Measurements from ENCODE around the gene BICRA. TPM values are rescaled to one million over a fixed set of nuclear protein-coding genes. Genes with fewer than 3 reads are reported as not detected.
"Not testable (repeated sequence)": the region's sequence is repeated elsewhere in the genome, so short reads cannot be mapped to it uniquely, and the experiment has no call there.

The BICRA gene
- total RNA-seq, 1 experiment from 2014 or later = 0.95 TPM

DNA sequence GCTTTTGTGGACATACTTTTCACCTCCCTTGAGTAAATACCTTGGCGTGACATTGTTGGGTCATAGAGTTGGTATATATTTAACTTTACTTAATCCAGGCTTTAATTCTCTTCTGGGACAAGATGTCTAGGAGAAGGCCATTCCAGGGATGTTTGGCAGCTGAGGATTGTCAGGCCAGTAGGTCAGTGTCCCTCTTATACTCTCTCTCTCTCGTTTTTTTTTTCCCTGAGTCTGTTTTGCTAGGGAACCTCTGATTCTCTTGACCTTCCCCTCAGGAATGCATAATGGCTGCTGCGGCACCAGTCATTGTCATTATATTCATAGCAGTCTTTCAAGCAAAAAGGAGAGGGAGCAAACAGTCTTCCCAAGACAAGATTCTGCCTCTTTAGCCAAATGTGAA is 48.8 kb downstream of the BICRA start:
- no peak for DNase-seq
- no peak overlapping the region for H3K27ac ChIP-seq

DNA sequence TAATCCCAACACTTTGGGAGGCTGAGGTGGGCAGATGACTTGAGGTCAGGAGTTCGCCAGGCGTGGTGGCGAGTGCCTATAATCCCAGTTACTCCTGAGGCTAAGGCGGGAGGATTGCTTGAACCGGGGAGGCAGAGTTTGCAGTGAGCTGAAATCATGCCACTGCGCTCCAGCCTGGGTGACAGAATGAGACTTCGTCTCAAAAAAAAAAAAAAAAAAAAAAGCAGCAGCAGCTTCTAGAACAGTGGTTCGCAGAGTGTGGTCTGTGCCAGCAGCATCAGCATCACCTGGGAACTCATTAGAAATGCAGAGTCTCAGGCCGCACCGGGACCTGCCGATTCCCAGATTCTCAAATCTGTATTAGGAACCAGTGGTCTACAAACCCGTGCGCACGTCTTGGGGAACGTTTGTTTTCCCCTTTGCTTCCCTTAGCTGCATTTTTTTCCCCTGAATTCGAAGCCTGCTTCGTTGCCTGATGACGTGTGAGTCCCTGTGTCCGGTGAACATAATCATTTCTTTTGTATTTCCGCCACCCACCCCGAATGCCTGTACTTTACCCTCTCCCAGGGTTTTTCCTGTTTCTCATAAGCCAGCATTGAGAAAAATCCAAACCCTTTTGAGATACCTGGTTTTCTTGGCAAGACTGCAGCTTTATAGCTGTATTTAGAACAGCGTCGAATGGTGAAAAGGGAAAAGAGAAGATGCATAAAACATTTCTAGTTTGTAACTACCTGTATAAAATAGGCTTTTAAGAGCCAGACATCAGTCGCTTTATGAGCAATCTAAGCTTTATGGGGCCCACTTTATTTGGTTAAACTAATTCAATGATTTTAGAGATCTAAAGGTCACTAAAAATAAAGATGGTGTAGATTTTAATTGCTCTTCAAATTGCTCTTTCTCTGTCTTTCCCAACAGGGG is 49.8 kb downstream of the BICRA start:
- Histone ChIP-seq H3K4me3 (no peak overlapping the region), H3K4me1 (no peaks in the 10 kb centered on the region), H3K9me3 (replicated peaks) (no peaks in the 10 kb centered on the region), H3K27ac (no peak overlapping the region), H3K36me3 (peaks cover 7% of the 10 kb centered on the region; the same call in 1 of the 2 replicates), H3K27me3 (no peaks in the 10 kb centered on the region)
- DNase-seq = no peak

More for the DNA sequence above, 48.8 kb downstream of the BICRA start:
- H3K4me1 ChIP-seq = no peaks in the 10 kb centered on the region
- no peaks in the 10 kb centered on the region for H3K9me3 ChIP-seq (replicated peaks)
- H3K36me3 ChIP-seq = peaks cover 10% of the 10 kb centered on the region; the same call in 1 of the 2 replicates
- no peak overlapping the region for H3K4me3 ChIP-seq
- no peaks in the 10 kb centered on the region for H3K27me3 ChIP-seq

- Histone ChIP-seq H3K4me1 (no peaks in the 10 kb centered on the region), H3K27me3 (no peaks in the 10 kb centered on the region), H3K27ac (no peak overlapping the region)
These were observed 51.5 kb downstream of the BICRA start for GRCh38 chr19:47660435-47660832.

GRCh38 chr19:47661161-47661560 is 52.2 kb downstream of the BICRA start:
- Histone ChIP-seq H3K4me1 (no peaks in the 10 kb centered on the region), H3K9me3 (replicated peaks) (no peaks in the 10 kb centered on the region), H3K27me3 (no peaks in the 10 kb centered on the region), H3K4me3 (no peak overlapping the region), H3K36me3 (0 out of 2 replicates have a peak, but pooled peaks cover 2% of the 10 kb centered on the region), H3K27ac (no peak overlapping the region)
- DNase-seq = no peak

More at GRCh38 chr19:47660435-47660832, 51.5 kb downstream of the BICRA start:
- DNase-seq = no peak
- no peak overlapping the region for H3K4me3 ChIP-seq
- H3K9me3 ChIP-seq (replicated peaks) = no peaks in the 10 kb centered on the region
- 0 out of 2 replicates have a peak, but pooled peaks cover 2% of the 10 kb centered on the region for H3K36me3 ChIP-seq

DNA sequence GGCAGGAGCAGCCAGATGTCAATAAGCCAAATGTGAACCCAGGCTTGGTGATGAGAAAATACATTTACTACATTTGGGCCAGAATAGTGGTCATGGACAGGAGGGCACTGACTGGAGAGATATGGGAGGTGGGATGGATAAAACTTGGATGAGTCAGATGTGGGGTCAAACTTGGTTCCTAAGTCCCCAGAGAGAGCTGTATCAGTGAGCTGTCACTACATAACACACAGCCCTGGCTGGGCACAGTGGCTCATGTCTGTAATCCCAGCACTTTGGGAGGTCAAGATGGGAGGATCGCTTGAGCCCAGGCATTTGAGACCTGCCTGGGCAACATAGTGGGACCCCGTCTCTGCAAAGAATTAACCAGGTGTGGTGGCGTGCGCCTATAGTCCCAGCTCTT is 52.7 kb downstream of the BICRA start:
- DNase-seq = no peak
- Histone ChIP-seq H3K4me3 (no peak overlapping the region), H3K9me3 (replicated peaks) (no peaks in the 10 kb centered on the region), H3K27ac (no peak overlapping the region), H3K27me3 (no peaks in the 10 kb centered on the region), H3K4me1 (no peaks in the 10 kb centered on the region), H3K36me3 (0 out of 2 replicates have a peak, but pooled peaks cover 2% of the 10 kb centered on the region)

- Histone ChIP-seq H3K27me3 (no peaks in the 10 kb centered on the region), H3K4me3 (no peak overlapping the region), H3K36me3 (0 out of 2 replicates have a peak, but pooled peaks cover 2% of the 10 kb centered on the region), H3K4me1 (no peaks in the 10 kb centered on the region), H3K9me3 (replicated peaks) (no peaks in the 10 kb centered on the region), H3K27ac (no peak overlapping the region)
- no peak for DNase-seq
These were observed 54.5 kb downstream of the BICRA start for GRCh38 chr19:47663435-47663910.

DNA sequence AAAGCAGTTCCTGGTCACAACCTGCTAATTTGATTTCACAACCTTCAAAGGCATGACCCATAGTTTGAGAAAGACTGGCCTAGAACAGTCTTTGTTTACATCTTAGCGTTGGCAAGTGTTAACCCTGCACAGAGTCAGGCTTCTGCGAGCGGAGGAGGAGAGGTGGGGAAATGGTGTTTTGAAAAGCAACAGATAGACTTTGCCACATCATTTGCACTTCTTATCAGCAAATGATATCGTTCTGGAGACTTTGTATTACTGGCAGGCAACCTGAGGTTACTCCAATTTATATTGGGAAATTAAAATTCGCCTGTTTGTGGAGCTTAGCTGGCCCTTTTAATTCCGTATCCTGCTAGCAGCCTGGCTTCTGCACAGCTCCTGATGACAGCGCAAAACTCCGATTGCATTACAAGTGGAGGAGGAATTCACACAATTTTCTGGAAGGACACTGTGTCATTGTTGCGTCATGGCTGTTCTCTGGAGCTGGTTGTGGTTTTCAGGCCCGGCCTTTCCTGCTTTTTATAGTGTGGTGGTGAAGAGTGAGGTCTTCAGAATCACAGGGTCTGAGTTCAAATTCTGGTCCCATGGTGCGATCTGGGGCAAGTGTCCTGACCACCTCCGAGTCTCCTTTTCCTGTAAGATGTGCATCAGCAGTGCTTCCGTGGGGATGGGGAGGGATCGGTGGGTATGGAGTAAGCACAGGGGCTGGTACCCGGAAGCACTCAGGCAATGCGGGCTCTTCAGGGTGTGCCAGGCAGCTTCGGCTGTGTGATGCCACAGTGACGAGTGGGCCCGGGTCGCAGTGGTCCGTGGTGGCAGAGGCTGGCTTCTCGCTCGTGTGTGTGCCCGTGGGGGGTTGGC is 55.2 kb downstream of the BICRA start:
- no peak overlapping the region for H3K27ac ChIP-seq
- no peaks in the 10 kb centered on the region for H3K27me3 ChIP-seq
- 0 out of 2 replicates have a peak, but pooled peaks cover 2% of the 10 kb centered on the region for H3K36me3 ChIP-seq
- no peaks in the 10 kb centered on the region for H3K9me3 ChIP-seq (replicated peaks)
- no peak for DNase-seq
- no peak overlapping the region for H3K4me3 ChIP-seq
- H3K4me1 ChIP-seq = no peaks in the 10 kb centered on the region

DNA sequence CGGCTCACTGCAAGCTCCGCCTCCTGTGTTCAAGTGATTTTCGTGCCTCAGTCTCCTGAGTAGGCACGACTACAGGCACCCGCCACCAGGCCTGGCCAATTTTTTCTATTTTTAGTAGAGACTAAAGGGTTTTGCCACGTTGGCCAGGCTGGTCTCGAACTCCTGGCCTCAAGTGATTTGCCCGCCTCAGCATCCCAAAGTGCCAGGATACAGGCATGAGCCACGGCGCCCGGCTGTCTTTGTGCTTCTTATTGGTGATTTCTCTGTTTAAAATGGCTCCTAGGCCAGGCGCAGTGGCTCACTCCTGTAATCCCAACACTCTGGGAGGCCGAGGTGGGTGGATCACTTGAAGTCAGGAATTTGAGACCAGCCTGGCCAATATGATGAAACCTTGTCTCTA is 59.6 kb downstream of the BICRA start:
- not testable (repeated sequence) for H3K27me3 ChIP-seq; H3K9me3 ChIP-seq (replicated peaks); H3K4me1 ChIP-seq; H3K4me3 ChIP-seq; DNase-seq; H3K36me3 ChIP-seq; H3K27ac ChIP-seq

DNA sequence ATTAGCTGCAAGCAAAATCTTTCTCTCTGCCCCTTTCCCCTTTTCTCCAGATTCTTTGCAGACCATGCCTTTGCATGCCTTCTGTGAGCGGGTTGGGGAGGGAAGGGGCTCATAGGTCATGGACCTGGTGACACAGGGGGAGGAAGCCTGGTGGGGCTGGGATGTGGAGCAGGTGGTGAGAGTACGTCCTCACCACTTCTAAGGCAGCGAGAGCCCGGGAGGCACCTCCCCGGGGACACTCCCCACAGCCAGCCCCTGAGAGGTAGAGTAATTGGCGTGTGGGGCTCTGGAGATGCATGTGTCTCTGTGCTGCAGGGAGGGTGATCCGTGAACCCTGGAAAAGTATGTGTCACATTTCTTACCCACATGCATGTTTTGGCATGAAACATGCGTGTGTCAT is 61.8 kb downstream of the BICRA start:
- Histone ChIP-seq H3K27ac (no peak overlapping the region), H3K4me1 (no peaks in the 10 kb centered on the region), H3K27me3 (no peaks in the 10 kb centered on the region), H3K9me3 (replicated peaks) (no peaks in the 10 kb centered on the region), H3K36me3 (0 out of 2 replicates have a peak, but pooled peaks cover 3% of the 10 kb centered on the region), H3K4me3 (no peak overlapping the region)
- DNase-seq = no peak

DNA sequence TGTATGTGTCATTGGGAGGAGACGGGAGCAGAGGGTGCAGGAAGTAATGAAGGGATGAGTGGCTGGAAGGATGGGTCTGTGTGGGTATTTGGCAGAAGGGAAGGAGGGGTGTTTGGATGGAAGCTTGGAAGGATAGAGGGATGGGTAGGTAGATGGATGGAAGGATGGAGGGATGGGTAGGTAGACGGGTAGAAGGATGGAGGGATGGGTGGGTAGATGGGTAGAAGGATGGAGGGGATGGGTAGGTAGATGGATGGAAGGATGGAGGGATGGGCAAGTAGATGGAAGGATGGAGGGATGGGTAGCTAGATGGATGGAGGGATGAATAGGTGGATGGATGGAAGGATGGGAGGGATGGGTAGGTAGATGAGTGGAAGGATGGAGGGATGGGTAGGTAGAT is 62.6 kb downstream of the BICRA start:
- Histone ChIP-seq H3K4me1 (no peaks in the 10 kb centered on the region), H3K36me3 (peaks cover 3% of the 10 kb centered on the region; the same call in 1 of the 2 replicates), H3K4me3 (no peak overlapping the region)

DNA sequence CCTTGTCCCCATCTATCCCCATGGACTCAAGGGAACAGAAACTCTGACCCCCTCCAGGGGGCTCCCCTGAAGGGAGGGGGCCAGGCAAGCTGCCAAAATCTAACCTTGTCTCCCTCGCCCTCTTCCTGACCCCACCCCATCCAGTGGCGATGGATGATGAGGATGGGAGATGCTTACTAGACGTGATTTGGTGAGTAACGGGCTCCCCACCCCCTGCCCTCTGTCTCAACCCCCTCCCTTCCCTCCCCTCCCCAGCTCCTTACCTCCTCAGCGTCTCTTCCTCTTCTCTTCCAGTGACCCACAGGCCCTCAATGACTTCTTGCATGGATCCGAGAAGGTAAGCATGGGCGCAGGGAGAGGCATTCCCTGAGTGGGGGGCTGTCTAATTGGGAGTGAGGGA is 64.5 kb downstream of the BICRA start:
- no peak for DNase-seq
- Histone ChIP-seq H3K4me3 (no peak overlapping the region), H3K36me3 (peaks cover 14% of the 10 kb centered on the region; the same call in 1 of the 2 replicates), H3K27ac (no peak overlapping the region), H3K9me3 (replicated peaks) (no peaks in the 10 kb centered on the region), H3K27me3 (no peaks in the 10 kb centered on the region), H3K4me1 (no peaks in the 10 kb centered on the region)

More for the DNA sequence above, 62.6 kb downstream of the BICRA start:
- Histone ChIP-seq H3K27me3 (no peaks in the 10 kb centered on the region), H3K9me3 (replicated peaks) (no peaks in the 10 kb centered on the region), H3K27ac (no peak overlapping the region)
- DNase-seq = no peak

DNA sequence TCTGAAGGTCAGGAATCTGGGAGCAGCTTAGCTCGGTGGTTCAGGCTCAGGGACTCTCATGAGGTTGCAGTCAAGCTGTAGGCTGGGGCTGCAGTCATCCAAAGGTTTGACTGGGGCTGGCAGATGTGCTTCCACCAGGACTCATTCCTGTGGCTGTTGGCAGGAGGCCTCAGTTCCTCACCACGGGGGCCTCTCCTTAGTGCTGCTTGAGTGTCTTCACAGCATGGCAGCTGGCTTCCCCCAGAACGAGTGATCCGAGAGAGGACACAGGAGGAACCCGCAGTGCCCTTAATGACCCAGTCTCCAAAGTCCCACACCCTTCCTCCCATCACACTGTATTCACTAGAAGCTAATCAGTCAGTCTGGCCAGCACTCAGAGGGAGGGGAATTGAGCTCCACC is 65.6 kb downstream of the BICRA start:
- Histone ChIP-seq H3K36me3 (peaks cover 16% of the 10 kb centered on the region), H3K9me3 (replicated peaks) (no peaks in the 10 kb centered on the region), H3K4me3 (no peak overlapping the region), H3K27ac (no peak overlapping the region), H3K27me3 (no peaks in the 10 kb centered on the region), H3K4me1 (no peaks in the 10 kb centered on the region)
- no peak for DNase-seq

DNA sequence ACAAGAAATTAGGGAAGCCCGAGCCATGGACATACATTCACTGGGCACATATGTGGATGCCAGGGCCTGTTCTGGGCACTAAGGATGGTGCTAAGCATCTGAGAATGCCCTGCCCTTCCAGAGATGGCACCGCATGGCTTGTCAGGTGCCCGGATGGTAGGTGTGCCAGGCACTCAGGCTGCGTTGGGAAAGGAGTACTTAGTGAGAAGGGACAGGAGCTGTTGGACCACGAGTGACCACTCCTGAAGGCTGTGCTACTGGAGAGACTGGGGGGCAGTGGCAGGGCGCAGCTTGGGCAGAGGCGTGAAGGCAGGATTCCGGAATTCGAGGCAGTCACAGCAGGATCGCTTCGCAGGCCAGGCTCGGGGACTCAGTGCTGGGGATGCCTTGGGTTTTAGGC is 66.3 kb downstream of the BICRA start:
- H3K27me3 ChIP-seq = no peaks in the 10 kb centered on the region
- H3K4me1 ChIP-seq = no peaks in the 10 kb centered on the region
- H3K36me3 ChIP-seq = peaks cover 19% of the 10 kb centered on the region
- DNase-seq = no peak
- H3K9me3 ChIP-seq (replicated peaks) = no peaks in the 10 kb centered on the region
- H3K27ac ChIP-seq = no peak overlapping the region
- no peak overlapping the region for H3K4me3 ChIP-seq

DNA sequence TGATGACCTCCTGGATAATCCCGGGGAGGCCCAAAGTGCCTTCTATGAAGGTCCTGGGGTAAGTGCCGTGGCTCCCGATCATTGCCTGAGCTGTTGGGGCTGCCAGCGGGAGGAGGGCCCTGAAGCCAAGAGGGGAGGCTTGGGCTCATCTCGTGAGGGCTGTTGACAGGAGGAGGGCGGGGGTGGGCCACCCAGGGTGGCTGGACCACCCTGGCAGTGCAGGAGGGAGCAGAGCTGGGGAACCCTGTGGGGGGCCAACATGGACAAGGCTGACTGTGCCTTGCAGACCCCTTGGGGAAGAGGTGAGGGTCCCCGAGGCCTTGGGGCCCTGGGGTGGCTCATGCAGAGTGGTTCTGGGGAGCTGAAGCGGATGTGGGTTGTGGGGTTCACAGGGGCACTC is 66.9 kb downstream of the BICRA start:
- Histone ChIP-seq H3K4me1 (no peaks in the 10 kb centered on the region), H3K36me3 (peaks cover 19% of the 10 kb centered on the region), H3K9me3 (replicated peaks) (no peaks in the 10 kb centered on the region), H3K4me3 (no peak overlapping the region), H3K27me3 (no peaks in the 10 kb centered on the region), H3K27ac (no peak overlapping the region)
- DNase-seq = no peak

- Histone ChIP-seq H3K4me3 (no peak overlapping the region), H3K4me1 (no peaks in the 10 kb centered on the region), H3K9me3 (replicated peaks) (no peaks in the 10 kb centered on the region), H3K36me3 (peaks cover 19% of the 10 kb centered on the region), H3K27ac (no peak overlapping the region), H3K27me3 (no peaks in the 10 kb centered on the region)
- DNase-seq = no peak
These were observed 67.9 kb downstream of the BICRA start for GRCh38 chr19:47676811-47677210.

All from SJCRH30 (cell line).